ENCODE results near the gene SCD.
A peak's percentile ranks its signal among the peaks of the same experiment; 100 is the strongest.
"Not testable (repeated sequence)": the region's sequence is repeated elsewhere in the genome, so short reads cannot be mapped to it uniquely, and the experiment has no call there.

SCD gene

GRCh38 chr10:100362570-100363496 is 15.8 kb downstream of the SCD start:
- DNase-seq: no peak

- DNase-seq: no peak
Observed at GRCh38 chr10:100364175-100364574, 17.1 kb downstream of the SCD start.

- no peak for DNase-seq
Observed at GRCh38 chr10:100364735-100365391, 17.8 kb downstream of the SCD start.

GRCh38 chr10:100368721-100369120 is 21.7 kb downstream of the SCD start:
- DNase-seq: no peak

- peak; percentile 40 for DNase-seq
Observed at GRCh38 chr10:100370714-100371481, 23.9 kb downstream of the SCD start.

GRCh38 chr10:100371482-100372027 is 24.5 kb downstream of the SCD start:
- DNase-seq: no peak

GRCh38 chr10:100372415-100373297 is 25.6 kb downstream of the SCD start:
- no peak for DNase-seq

GRCh38 chr10:100373298-100374199 is 26.5 kb downstream of the SCD start:
- DNase-seq: peak; percentile 79

- DNase-seq: no peak
Observed at GRCh38 chr10:100374200-100374655, 27.2 kb downstream of the SCD start.

- DNase-seq: not testable (repeated sequence)
Observed at GRCh38 chr10:100374677-100375353, 27.8 kb downstream of the SCD start.

- DNase-seq: not testable (repeated sequence)
Observed at GRCh38 chr10:100376656-100377055, 29.6 kb downstream of the SCD start.

GRCh38 chr10:100377830-100378229 is 30.8 kb downstream of the SCD start:
- DNase-seq: no peak

- DNase-seq: no peak
Observed at GRCh38 chr10:100380400-100380799, 33.4 kb downstream of the SCD start.

- no peak for DNase-seq
Observed at GRCh38 chr10:100382553-100382952, 35.5 kb downstream of the SCD start.

GRCh38 chr10:100383251-100383650 is 36.2 kb downstream of the SCD start:
- DNase-seq: no peak

- no peak for DNase-seq
Observed at GRCh38 chr10:100391163-100392002, 44.4 kb downstream of the SCD start.

- DNase-seq: no peak
Observed at GRCh38 chr10:100392686-100393003, 45.6 kb downstream of the SCD start.

GRCh38 chr10:100395626-100396025 is 48.6 kb downstream of the SCD start:
- DNase-seq: no peak

- no peak for DNase-seq
Observed at GRCh38 chr10:100396605-100397004, 49.6 kb downstream of the SCD start.

Data from stimulated activated CD4-positive, alpha-beta T cell treated with anti-CD3 and anti-CD28 coated beads, Interleukin-12 subunit alpha, Interleukin-12 subunit beta, amount 100 ng/mL, for 4 hours (primary cell).